Gastrocnemius medialis (tissue), 4 donors: ENCODE results near the gene GRM4.

ENCODE experiments used
- CTCF ChIP-seq, 5 experiments: fragments of 450-650 bp in 3 of 5; fragments of 200-600 bp in 2 of 5; sonication (generic) in 2 of 5; IDR thresholded peaks in 4 of 5; conservative IDR thresholded peaks in 1 of 5; 1 replicate in 4 of 5; 2 replicates in 1 of 5; pipeline ENCODE4 v1.5.1; 2016 to 2019; ENCODE audit warnings: antibody characterized with exemption in 5 of 5, mild to moderate bottlenecking in 3 of 5, moderate library complexity in 3 of 5
- POLR2A ChIP-seq, 2 donors: fragments of 450-650 bp; IDR thresholded peaks; one replicate each; pipeline ENCODE4 v1.6.1; 2017; ENCODE audit warnings: antibody characterized with exemption in 2 of 2, mild to moderate bottlenecking in 2 of 2, moderate library complexity in 2 of 2

- no peak for TF ChIP-seq CTCF (IDR thresholded peaks at IDR 0.05 in 4 of 5, conservative IDR thresholded peaks at IDR 0.05 in 1 of 5)
- no peak for TF ChIP-seq POLR2A (IDR thresholded peaks at IDR 0.05)
Measured at GRCh38 chr6:34039943-34040342, 105.9 kb downstream of the GRM4 start.
